HG02973 (cell line): ENCODE results near the gene B3GNT2.
"Not testable (repeated sequence)": the region's sequence is repeated elsewhere in the genome, so short reads cannot be mapped to it uniquely, and the experiment has no call there.

Experiments
- ATAC-seq: cut with Tn5 transposase; IDR thresholded peaks from one replicate; pipeline ENCODE4 v1.9.1; 2021; ENCODE audit warnings: moderate library complexity; ENCODE audit not compliant: unreplicated experiment

The B3GNT2 gene, protein sequence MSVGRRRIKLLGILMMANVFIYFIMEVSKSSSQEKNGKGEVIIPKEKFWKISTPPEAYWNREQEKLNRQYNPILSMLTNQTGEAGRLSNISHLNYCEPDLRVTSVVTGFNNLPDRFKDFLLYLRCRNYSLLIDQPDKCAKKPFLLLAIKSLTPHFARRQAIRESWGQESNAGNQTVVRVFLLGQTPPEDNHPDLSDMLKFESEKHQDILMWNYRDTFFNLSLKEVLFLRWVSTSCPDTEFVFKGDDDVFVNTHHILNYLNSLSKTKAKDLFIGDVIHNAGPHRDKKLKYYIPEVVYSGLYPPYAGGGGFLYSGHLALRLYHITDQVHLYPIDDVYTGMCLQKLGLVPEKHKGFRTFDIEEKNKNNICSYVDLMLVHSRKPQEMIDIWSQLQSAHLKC

DNA sequence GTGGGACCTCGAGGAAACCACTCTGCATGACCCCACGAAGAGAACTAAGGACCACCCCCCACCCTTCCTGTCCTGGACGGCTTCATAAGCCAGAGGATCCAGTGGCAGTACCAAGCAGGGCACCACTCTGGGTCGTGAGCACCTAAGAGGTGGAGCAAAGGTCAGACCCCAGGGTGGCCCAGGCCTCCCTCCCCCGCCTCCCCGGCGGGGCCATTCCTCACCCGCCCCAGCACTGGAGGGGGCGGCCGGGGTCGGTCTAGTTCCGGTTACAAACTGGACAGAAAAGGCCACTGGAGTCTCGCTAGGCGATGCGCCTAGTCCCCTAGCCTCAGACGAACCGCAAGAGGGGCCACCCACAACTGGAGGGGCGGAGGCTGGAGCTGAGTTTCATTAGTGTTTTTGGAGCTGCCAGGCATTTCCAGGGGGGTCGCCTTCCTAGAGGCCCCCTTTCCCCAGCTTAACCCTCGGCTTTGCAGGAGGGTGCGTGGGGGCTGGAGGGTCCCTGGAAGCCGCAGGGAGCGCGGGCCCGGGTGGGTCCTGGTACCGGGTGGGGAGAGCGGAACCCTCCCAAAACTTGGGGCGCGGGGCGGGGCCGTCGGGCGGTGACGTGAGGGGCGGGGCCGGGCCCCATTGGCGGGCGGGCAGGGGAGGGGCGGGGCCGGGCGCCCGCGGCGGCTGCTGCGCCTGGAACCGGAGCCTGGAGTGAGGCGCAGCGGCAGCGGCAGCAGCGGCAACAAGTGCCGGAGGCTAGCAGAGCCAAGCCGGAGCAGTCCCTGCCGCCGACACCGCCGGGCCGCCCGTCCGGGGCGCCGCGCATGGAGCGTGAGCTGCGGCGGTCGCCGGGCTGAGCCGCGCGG, at the start of gene B3GNT2:
B3GNT2 (plus strand) TSS at position 695 of the 857 bp plus-strand sequence. CDS start 26,106 bp downstream, outside the sequence.
- ATAC-seq, result peak; percentile 49

DNA sequence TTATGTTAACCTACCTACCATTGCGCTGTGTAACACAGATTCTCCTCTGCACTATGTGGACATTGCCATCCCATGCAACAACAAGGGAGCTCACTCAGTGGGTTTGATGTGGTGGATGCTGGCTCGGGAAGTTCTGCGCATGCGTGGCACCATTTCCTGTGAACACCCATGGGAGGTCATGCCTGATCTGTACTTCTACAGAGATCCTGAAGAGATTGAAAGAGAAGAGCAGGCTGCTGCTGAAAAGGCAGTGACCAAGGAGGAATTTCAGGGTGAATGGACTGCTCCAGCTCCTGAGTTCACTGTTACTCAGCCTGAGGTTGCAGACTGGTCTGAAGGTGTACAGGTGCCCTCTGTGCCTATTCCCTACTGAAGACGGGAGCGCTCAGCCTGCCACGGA, 49.1 kb upstream of the B3GNT2 start:
- not testable (repeated sequence) for ATAC-seq

DNA sequence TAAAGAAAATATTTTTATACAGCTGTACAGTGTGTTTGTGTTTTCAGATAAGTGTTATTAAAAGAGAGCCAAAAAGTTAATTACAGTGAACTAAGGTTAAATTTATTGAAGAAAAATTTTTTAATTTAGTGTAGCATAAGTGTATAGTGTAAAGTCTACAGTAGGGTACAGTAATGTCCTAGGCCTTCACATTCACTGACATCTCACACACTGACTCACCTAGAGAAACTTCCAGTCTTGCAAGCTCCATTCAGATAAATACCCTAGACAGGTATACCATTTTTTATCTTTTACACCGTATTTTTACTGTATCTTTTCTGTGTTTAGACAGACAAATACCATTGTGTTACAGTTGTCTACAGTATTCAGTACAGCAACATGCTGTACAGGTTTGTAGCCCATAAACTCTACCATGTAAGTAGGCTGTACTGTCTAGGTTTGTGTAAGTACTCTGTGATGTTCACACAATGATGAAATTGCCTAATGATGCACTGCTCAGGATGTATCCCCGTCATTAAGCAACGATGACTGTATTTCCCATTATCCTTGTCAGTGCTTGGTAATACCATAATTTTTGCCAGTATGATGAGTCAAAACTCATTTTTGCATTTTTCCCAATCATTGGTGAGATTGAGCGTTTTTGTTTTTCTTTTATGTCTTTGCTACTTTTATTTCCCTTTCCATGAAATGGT, 48.2 kb upstream of the B3GNT2 start:
- no peak for ATAC-seq

DNA sequence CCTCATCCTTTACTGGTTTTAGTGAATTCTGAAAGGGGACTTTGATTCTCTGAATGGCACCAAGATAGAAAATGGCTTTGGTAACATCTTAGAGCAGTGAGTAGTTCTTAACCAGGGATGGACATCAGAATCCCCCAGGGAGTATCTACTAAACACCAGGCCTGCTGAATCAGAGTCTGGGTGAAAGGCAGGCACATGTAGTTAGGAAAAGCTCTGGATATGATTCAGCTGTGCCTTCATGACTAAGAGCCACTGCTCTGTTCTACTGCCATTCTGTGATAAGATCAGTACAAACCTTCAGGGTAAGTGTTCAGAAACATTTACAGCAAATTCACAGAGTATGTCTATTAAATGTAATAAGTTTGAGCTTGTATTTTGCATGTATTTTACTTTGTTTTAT, 46.2 kb upstream of the B3GNT2 start:
- no peak for ATAC-seq

DNA sequence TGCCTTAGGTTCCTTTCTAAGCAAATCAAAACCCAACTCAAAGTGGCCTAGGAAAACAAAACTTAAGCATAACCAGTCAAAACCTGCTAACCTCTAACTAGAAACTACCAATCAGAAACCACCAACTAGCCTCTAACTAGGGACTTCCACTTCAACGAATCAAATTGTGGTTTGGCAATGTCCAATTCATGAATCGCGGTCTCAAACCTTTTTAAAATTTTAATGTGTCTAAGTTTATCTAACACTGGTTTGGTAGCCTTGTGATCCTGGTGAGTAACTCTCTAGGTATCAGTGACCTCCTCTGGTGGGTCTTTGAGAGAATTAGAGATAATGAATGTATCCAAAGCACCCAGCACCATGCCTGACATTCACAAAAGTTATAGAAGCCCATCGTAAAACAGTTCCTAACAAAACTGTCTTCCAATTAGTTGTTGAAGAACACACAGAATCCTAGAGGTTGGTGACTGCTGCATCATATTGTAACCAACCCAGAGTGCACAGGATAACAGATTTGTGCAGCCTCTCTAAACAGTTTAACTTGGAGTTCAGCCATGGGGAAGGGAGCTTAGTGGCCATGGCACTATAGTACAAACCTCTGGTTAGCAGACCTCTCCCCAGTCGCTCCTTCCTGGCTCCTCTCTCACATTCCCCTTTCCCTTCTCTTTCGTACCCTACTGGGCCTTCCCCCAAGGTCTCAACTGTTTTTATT, 45.2 kb upstream of the B3GNT2 start:
- no peak for ATAC-seq

DNA sequence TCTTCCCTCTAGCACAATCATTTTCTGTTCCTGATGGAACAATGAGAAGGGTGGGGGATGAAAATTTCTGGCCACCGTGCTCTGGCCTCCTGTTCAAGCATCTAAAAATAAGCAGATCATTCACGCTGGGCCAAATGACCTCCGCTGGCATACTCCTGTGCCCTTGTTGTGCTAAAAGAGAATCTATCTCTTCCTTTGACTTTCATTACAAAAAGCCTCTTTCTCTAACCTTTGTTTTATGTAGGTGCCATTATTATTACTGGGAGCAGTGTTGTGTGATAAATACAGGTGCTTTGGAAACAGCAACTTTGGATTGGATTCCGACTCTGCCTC, 44.6 kb upstream of the B3GNT2 start:
- no peak for ATAC-seq

DNA sequence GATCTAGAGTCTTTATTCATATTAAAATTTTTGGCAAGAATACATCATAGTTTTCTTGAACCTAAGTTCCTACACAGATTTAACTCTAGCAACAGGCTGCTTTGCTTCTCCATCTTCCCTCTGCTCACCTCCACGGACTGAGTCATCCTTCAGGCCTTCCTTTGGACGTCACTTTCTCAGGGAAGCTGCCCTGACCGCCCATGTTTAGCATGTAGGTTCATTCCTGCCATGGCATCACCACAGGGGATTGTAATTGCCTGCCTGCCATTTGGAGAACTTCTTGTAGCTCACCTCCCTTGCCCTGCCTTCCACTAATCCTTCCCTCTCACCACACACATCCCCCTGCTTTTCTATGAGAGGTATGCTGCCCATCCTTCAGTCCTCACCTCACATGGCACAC, 43.9 kb upstream of the B3GNT2 start:
- no peak for ATAC-seq

DNA sequence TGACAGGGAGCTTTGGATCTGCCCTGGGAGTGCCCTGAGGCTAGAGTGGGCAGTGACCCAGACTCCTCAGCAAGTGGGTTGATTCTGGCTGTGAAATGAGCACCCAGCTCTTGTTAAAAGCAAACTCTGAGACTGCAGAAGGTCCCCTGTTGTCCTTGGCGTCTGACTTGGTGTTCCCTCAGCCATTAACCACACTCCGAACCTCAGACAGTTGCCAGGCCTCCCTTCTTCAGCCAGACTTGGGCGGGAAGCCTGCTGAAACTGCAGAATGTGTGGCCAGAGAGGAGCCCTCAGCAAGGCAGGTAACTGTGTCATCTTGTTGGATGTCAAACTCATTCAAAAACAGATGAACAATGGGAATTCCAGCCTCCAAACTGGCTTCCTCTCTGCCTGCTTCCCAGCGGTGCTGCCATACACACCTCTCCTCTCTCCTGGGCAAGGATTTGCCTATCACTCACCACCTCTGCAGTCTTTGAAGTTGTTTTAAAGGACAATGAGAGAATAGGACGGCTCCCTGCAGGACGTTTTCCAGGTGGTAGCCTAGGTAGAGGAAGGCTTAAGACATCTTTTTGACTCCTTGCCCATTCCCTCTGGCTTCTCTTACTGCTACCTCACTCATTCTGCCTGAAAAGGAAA, 38.9 kb upstream of the B3GNT2 start:
- no peak for ATAC-seq

DNA sequence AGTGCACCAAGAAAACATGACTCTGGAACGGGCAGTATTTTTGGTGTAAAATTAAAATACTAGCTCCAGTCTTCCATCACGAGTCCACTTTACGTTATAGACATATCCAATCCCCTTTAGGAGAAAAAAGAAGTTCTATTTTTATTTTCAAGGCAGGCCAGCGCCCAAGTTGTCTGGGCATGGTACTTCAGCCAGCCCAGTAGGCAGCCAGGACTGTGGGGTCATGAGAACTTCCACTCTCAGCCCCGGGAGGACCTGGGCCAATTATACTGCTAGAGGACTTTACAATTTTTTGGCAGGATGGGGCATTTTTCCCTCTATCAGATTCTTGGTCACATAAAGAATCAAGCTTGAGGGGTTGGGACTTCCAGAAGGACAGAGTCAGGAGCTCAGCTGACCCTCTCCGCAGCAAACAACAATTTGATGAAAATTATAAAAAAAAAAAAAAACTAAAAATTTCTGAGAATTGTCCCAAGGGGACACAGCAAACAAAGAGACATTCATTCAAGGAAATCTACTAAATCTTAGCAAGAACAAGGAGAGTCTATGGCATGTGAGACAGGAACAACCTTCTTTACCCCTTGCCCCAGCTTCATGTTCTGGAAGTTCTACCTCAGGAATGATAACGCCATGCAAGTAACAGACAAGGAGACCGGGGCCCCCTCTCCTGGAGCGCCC, 37.3 kb upstream of the B3GNT2 start:
- ATAC-seq, result no peak

DNA sequence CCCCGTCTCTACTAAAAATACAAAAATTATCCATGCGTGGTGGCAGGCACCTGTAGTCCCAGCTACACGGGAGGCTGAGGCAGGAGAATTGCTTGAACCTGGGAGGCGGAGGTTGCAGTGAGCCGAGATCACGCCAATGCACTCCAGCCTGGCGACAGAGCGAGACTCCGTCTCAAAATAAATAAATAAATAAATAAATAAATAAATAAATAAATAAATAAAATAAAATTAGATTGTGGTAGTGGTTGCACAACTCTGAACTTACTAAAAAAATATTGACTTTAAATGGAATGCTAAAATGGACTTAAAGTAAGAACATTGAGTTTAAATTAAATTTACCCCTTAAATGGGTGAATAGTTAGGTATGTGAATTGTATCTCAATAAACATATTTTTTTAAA, 35.2 kb upstream of the B3GNT2 start:
- ATAC-seq, result not testable (repeated sequence)

DNA sequence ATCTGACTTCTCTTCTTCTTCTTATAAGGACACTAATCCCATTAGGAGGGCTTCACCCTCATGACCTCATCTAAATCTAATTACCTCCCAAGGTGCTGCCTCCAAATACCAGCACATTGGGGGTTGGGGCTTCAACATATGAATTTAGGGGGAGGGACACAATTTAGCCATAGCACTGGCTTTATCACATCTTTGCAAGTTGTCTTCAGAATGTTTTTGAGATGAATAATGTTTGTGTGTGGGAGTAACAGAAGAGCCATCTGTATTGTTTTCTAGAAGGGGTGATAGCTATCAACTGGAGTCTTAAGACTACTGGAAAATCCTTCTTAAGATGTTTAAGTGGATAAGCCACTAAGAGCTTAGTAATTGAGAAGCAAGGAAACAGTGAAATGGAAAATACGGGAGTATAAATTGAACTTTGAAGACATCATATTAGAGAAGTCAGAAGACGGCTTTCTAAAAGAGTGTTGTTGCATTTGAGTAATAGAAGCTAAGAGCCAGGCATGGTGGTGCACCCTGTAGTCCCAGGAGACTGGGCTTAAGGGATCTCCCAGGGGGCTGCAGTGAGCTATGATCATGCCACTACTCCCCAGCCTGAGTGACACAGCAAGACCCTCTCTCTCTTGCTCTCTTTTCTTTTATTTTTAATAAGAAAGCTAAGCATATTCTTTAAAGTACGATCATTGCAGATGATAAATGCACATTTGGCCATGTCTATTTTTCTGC, 32.6 kb upstream of the B3GNT2 start:
- no peak for ATAC-seq

DNA sequence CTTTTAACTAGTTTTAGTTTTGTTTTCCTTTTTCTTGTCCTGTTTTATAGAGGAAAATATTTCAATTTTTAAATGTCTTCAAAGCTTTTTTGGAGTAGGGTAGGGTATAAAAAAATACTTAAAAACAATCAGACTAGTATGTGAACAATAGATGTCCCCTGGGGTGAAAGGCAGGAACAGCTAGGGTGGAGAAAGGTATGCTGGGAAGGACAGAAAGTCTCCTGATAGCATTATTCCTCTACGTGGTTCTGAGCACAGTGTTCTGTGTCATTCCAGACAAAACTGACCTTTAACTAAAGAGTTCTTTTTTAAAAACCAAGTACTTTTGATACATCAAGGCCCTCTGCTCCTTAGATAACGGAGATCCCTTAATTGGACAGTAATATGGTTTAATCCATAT, 32.1 kb upstream of the B3GNT2 start:
- ATAC-seq, result no peak

DNA sequence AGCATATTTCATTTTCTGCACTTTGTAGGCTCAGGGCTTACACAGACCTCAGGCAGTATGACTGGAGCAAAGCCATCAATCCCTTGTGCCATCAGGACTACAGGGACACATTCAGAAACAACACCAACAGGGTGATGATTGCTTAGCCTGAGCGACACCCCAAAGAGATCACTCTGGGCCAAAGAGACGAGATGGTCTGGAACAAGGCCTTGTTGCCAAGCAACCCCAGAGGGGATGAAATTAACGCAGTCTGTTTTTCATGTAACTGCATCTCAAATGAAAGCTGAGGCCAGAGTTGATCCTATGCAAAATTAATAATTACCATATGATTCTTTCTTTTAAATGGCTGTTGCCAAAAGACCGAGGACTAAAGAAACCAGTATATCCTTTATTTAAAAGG, 20.2 kb upstream of the B3GNT2 start:
- ATAC-seq, result no peak

DNA sequence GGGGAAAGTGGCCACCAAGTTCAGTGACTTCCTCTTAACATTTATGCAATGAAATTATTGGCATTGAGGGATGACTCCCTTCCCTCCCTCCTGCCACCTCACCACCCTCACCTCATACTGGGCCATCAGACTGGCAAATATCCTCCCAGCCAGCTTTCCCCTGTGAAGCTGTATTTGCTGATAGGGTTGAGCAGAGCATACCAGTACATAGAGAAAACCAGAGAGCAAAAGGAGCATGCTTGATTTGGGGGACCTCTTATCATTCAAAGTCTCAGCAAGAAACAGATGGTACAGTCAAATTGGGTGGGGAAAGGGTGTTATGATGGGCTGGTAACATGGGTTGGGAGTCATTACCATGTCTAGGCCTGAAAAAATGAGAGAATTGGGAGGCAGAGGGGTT, 19.1 kb upstream of the B3GNT2 start:
- no peak for ATAC-seq

DNA sequence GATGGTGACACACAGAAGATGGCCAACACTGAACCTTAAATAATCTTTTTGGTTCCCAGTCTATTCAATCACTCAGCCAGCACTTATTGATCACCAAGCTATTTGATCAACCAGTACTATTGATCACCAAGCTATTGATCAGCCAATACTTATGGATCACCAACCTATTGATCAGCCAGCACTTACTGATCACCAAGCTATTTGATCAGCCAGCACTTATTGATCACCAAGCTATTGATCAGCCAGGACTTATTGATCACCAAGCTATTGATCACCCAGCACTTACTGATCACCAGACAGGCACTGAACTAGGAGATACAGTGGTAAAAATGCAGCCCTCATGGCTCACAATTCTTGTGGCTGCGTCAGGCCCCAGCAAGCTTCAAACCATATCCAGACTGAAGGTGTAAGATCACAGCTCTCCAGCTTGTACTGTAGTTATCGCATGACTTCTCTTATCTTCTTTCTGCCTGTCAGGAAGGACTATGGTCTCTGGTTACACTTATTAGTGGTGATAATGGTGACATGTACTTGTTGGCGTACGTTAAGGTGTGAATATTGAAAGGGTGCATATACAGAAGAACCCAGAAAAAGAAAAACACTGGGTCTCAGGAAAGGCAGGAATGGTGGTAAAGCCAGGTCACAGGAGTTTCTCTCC, 18.4 kb upstream of the B3GNT2 start:
- no peak for ATAC-seq

DNA sequence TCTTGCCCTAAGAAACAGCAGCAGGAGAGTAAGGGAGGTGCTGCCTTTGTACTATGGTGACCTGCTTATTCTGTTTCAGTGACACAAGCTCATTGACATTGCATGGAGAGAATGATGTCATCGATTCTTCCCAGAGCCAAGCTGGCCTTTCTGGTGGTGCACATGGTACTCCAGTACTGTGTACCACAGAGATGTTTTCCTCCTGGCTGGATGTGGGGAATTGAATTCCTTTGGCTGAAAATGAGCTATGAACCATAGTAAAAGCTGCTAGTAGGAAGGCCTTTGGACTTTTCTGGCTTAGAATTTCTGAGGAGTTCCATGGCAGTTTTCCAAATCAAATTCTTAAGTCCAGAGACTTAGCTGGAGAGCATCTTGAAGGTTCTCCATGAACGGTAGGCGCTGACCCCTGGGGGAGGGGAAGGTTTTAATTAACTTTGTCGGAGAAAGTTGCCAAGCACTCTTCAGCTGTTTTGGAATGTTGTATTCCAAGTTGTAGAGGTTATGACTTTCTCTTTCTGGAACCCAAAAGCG, 17.1 kb upstream of the B3GNT2 start:
- ATAC-seq, result no peak

DNA sequence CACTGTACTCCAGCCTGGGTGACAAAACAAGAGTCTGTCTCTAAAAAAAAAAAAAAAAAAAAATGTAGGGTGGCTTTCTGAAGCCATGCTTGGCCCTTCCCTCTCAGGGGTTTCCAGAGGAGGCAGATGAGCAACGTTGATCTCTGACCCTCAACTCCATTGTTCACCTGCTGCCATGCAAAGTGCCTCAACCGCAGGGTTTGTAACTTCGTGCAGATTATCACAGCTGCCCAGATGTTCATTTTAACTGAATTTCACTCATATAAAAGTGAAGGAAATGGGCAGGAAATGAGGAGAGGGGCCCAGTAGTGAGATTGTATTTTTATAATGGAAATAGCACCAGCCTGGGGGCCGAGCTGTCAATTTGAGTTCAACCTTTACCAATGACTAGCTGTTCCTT, 14.9 kb upstream of the B3GNT2 start:
- no peak for ATAC-seq

DNA sequence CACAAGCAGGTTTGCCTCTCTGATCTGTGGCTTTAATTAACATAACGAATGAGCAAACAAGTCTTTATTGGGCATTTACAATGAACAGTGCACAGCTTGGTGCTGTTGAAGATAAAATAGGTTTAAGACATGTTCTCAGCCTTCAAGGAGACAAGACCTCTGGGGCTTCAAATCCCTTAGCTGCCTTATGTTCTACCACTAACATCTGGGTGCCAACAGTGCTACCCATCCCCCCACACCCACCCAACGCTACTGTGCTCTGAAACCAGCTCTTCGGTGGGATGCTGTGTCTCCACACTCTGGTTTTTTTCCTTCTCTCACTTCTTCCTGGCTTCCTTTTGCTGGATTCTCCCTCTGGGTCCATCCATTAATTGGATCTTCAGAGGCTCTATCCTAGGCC, 14.1 kb upstream of the B3GNT2 start:
- ATAC-seq, result no peak
